GM10248 (cell line): ENCODE measurements around the gene TMEM184B.

Source experiments
- CTCF ChIA-PET: fragments of 300-600 bp; sonication (Branson Sonifier 250); formaldehyde crosslinking; extraction: SDS; loops from one replicate; lab custom pipeline; 2021; ENCODE audit warnings: antibody characterized with exemption; lab: Yijun Ruan, JAX
- POLR2A ChIA-PET: fragments of 350-650 bp; sonication (Branson Sonifier 250); formaldehyde crosslinking; extraction: SDS; loops from one replicate; lab custom pipeline; 2020; ENCODE audit warnings: antibody characterized with exemption; lab: Yijun Ruan, JAX
- DNase-seq: peaks from one replicate; pipeline ENCODE4 v3.0.0; 2012; ENCODE audit errors: extremely low spot score
- CTCF ChIP-seq: IDR thresholded peaks from 2 replicates; pipeline ENCODE4 v1.5.1; 2012; ENCODE audit warnings: mild to moderate bottlenecking, low read depth; ENCODE audit errors: extremely low read depth, missing control alignments, control extremely low read depth

Gene TMEM184B

GRCh38 chr22:38313384-38313955, 40.7 kb upstream of the TMEM184B start:
- CTCF ChIA-PET, result interaction anchor here (0.8 to 1.3 kb wide), 3 partner anchors 8 to 261 kb away, joined by 3 to 4 read pairs (median 3); no protein-coding TSS in a partner anchor
- no peak for DNase-seq
- POLR2A ChIA-PET, result interaction anchor here (0.9 kb wide), 1 partner anchor 53 kb away, joined by 3 read pairs; no protein-coding TSS in a partner anchor
- no peak for TF ChIP-seq CTCF

GRCh38 chr22:38312261-38312800, 39.5 kb upstream of the TMEM184B start:
- ChIA-PET POLR2A (interaction anchor here (0.9 kb wide), 1 partner anchor 51 kb away, joined by 3 read pairs; no protein-coding TSS in a partner anchor), CTCF (interaction anchor here (0.7 to 2.1 kb wide), 3 partner anchors 14 to 260 kb away, joined by 3 to 5 read pairs (median 4); no protein-coding TSS in a partner anchor)
- DNase-seq, result no peak
- no peak for TF ChIP-seq CTCF

GRCh38 chr22:38311323-38311620, 38.5 kb upstream of the TMEM184B start:
- DNase-seq, result no peak
- TF ChIP-seq CTCF, result no peak
- CTCF ChIA-PET, result interaction anchor here (0.7 to 2.1 kb wide), 2 partner anchors 13 to 49 kb away, joined by 3 to 5 read pairs; no protein-coding TSS in a partner anchor
- POLR2A ChIA-PET, result no interaction called here

- POLR2A ChIA-PET, result no interaction called here
- CTCF ChIA-PET, result interaction anchor here (0.7 to 2.1 kb wide), 2 partner anchors 12 to 49 kb away, joined by 3 to 5 read pairs; no protein-coding TSS in a partner anchor
- no peak for DNase-seq
- TF ChIP-seq CTCF, result no peak
Measured at GRCh38 chr22:38310518-38311322, 37.9 kb upstream of the TMEM184B start.

GRCh38 chr22:38309614-38310517, 37.1 kb upstream of the TMEM184B start:
- TF ChIP-seq CTCF, result no peak
- ChIA-PET POLR2A (no interaction called here), CTCF (no interaction called here)
- DNase-seq, result no peak
